ENCODE measurements around the gene TMEM116.

The TMEM116 gene

GRCh38 chr12:112004041-112004440, 8.9 kb downstream of the TMEM116 start:
- TF ChIP-seq USF1 (IDR thresholded peaks at IDR 0.05) (no peak), CREB1 (IDR thresholded peaks at IDR 0.05; ENCODE audit: low read depth) (no peak), EP300 (IDR thresholded peaks at IDR 0.05; ENCODE audit: borderline replicate concordance) (no peak), CEBPB (IDR thresholded peaks at IDR 0.05) (no peak), YY1 (IDR thresholded peaks at IDR 0.05; ENCODE audit: low read depth) (no peak), TCF12 (IDR thresholded peaks at IDR 0.05; ENCODE audit: low read depth) (no peak), RAD21 (IDR thresholded peaks at IDR 0.05; ENCODE audit: low read depth) (no peak), NFIC (IDR thresholded peaks at IDR 0.05) (no peak), FOXM1 (IDR thresholded peaks at IDR 0.05; ENCODE audit: borderline replicate concordance, low read depth) (no peak), TAF1 (IDR thresholded peaks at IDR 0.05; ENCODE audit: low read depth) (no peak), MAX (IDR thresholded peaks at IDR 0.05) (no peak), TEAD4 (IDR thresholded peaks at IDR 0.05) (no peak), ZBTB7A (IDR thresholded peaks at IDR 0.05; ENCODE audit: low read depth) (no peak), REST (IDR thresholded peaks at IDR 0.05; ENCODE audit: low read depth) (no peak), EGR1 (IDR thresholded peaks at IDR 0.05) (no peak)

- TF ChIP-seq NFIC (IDR thresholded peaks at IDR 0.05) (no peak), MAX (IDR thresholded peaks at IDR 0.05) (no peak), REST (IDR thresholded peaks at IDR 0.05; ENCODE audit: low read depth) (no peak)
Observed at GRCh38 chr12:112001576-112001975, 11.4 kb downstream of the TMEM116 start.

GRCh38 chr12:112000820-112001219, 12.1 kb downstream of the TMEM116 start:
- TF ChIP-seq TEAD4 (IDR thresholded peaks at IDR 0.05) (no peak), YY1 (IDR thresholded peaks at IDR 0.05; ENCODE audit: low read depth) (no peak), ZBTB7A (IDR thresholded peaks at IDR 0.05; ENCODE audit: low read depth) (no peak), TCF12 (IDR thresholded peaks at IDR 0.05; ENCODE audit: low read depth) (no peak)

GRCh38 chr12:111998015-111998414, 14.9 kb downstream of the TMEM116 start:
- TF ChIP-seq TEAD4 (IDR thresholded peaks at IDR 0.05) (no peak), TAF1 (IDR thresholded peaks at IDR 0.05; ENCODE audit: low read depth) (no peak), NFIC (IDR thresholded peaks at IDR 0.05) (no peak), EP300 (IDR thresholded peaks at IDR 0.05; ENCODE audit: borderline replicate concordance) (no peak), ZBTB7A (IDR thresholded peaks at IDR 0.05; ENCODE audit: low read depth) (no peak), TCF12 (IDR thresholded peaks at IDR 0.05; ENCODE audit: low read depth) (no peak), RAD21 (IDR thresholded peaks at IDR 0.05; ENCODE audit: low read depth) (no peak), EGR1 (IDR thresholded peaks at IDR 0.05) (no peak), MAX (IDR thresholded peaks at IDR 0.05) (no peak), USF1 (IDR thresholded peaks at IDR 0.05) (no peak), REST (IDR thresholded peaks at IDR 0.05; ENCODE audit: low read depth) (no peak), YY1 (IDR thresholded peaks at IDR 0.05; ENCODE audit: low read depth) (no peak), CREB1 (IDR thresholded peaks at IDR 0.05; ENCODE audit: low read depth) (no peak), FOXM1 (IDR thresholded peaks at IDR 0.05; ENCODE audit: borderline replicate concordance, low read depth) (no peak), CEBPB (IDR thresholded peaks at IDR 0.05) (no peak)

- TF ChIP-seq TEAD4 (IDR thresholded peaks at IDR 0.05) (no peak), FOXM1 (IDR thresholded peaks at IDR 0.05; ENCODE audit: borderline replicate concordance, low read depth) (no peak), EP300 (IDR thresholded peaks at IDR 0.05; ENCODE audit: borderline replicate concordance) (no peak), USF1 (IDR thresholded peaks at IDR 0.05) (no peak), EGR1 (IDR thresholded peaks at IDR 0.05) (no peak), NFIC (IDR thresholded peaks at IDR 0.05) (no peak), CEBPB (IDR thresholded peaks at IDR 0.05) (no peak), ZBTB7A (IDR thresholded peaks at IDR 0.05; ENCODE audit: low read depth) (no peak), TCF12 (IDR thresholded peaks at IDR 0.05; ENCODE audit: low read depth) (no peak), TAF1 (IDR thresholded peaks at IDR 0.05; ENCODE audit: low read depth) (no peak), RAD21 (IDR thresholded peaks at IDR 0.05; ENCODE audit: low read depth) (no peak), YY1 (IDR thresholded peaks at IDR 0.05; ENCODE audit: low read depth) (no peak), MAX (IDR thresholded peaks at IDR 0.05) (no peak), REST (IDR thresholded peaks at IDR 0.05; ENCODE audit: low read depth) (no peak), CREB1 (IDR thresholded peaks at IDR 0.05; ENCODE audit: low read depth) (no peak)
Observed at GRCh38 chr12:111997300-111997699, 15.7 kb downstream of the TMEM116 start.

Data from Ishikawa (cell line).